ENCODE results near the gene CNTNAP2. TPM values are rescaled to one million over a fixed set of nuclear protein-coding genes. Genes with fewer than 3 reads are reported as not detected.

CNTNAP2 gene
- total and polyA plus RNA-seq, 3 experiments from 2014 or later, result not detected

DNA sequence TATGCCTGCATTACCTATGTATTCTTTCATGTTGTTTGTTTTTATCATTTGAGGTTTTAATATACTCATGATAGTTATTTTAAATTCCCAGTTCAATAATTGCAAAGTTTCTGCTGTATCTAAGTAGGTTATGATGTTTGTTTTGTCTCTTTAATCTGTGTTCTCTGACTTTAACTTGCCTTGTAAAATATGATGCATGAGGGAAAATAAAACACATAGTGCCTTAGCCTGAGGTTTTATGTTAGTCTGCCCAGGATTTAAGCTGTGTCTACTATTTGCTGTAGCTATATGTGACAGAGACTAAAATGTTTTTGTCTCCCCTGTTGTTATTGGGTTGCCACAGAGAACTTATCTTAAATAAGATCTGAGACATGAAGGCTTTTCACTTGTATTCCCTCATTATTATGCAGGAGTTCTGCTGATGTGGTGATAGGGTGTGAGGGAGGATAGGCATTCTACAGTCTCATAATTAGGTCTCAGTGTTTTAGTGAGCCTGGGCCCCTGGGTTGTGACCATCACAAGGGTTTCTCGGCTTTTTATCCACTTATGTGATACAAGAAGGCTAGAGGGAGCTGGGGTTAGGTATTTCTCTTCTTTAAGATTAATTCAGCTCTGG, 582.5 kb downstream of the CNTNAP2 start:
- no peak overlapping the region for H3K4me3 Mint-ChIP-seq
- no peak for DNase-seq
- peaks cover 0 to 16% (median 9%) of the 10 kb centered on the region in 5 donors for H3K9me3 Mint-ChIP-seq
- Histone ChIP-seq H3K27ac (ENCODE audit: low read depth, low read length) (no peak overlapping the region), H3K36me3 (ENCODE audit: insufficient read depth, low read length) (no peaks in the 10 kb centered on the region), H3K4me3 (ENCODE audit: low read length) (no peak overlapping the region), H3K9me3 (ENCODE audit: low read length) (no peaks in the 10 kb centered on the region), H3K4me1 (ENCODE audit: insufficient read depth, low read length) (no peaks in the 10 kb centered on the region), H3K27me3 (ENCODE audit: insufficient read depth, low read length, poor library complexity, severe bottlenecking) (no peaks in the 10 kb centered on the region)
- no peaks in the 10 kb centered on the region for H3K36me3 Mint-ChIP-seq
- no peaks in the 10 kb centered on the region for H3K27me3 Mint-ChIP-seq
- H3K4me1 Mint-ChIP-seq, result no peaks in the 10 kb centered on the region
- CTCF ChIA-PET, result no interaction called here
- POLR2A ChIA-PET, result no interaction called here
- no peak overlapping the region for H3K27ac Mint-ChIP-seq

- no peaks in the 10 kb centered on the region for H3K4me1 ChIP-seq (ENCODE audit: insufficient read depth, low read length)
- DNase-seq, result no peak
- H3K9me3 ChIP-seq (ENCODE audit: low read length), result no peaks in the 10 kb centered on the region
- H3K27me3 ChIP-seq (ENCODE audit: insufficient read depth, low read length, poor library complexity, severe bottlenecking), result no peaks in the 10 kb centered on the region
- no peaks in the 10 kb centered on the region for H3K36me3 ChIP-seq (ENCODE audit: insufficient read depth, low read length)
- no peak overlapping the region for H3K27ac ChIP-seq (ENCODE audit: low read depth, low read length)
- H3K27me3 Mint-ChIP-seq, result no peaks in the 10 kb centered on the region
- H3K9me3 Mint-ChIP-seq, result peaks cover 1 to 16% (median 9%) of the 10 kb centered on the region in 5 donors
- no peak overlapping the region for H3K4me3 ChIP-seq (ENCODE audit: low read length)
- ChIA-PET POLR2A (no interaction called here), CTCF (no interaction called here)
- no peaks in the 10 kb centered on the region for H3K4me1 Mint-ChIP-seq
- H3K4me3 Mint-ChIP-seq, result no peak overlapping the region
- H3K27ac Mint-ChIP-seq, result no peak overlapping the region
- H3K36me3 Mint-ChIP-seq, result no peaks in the 10 kb centered on the region
These were observed 583.5 kb downstream of the CNTNAP2 start for GRCh38 chr7:146700015-146700560.

DNA sequence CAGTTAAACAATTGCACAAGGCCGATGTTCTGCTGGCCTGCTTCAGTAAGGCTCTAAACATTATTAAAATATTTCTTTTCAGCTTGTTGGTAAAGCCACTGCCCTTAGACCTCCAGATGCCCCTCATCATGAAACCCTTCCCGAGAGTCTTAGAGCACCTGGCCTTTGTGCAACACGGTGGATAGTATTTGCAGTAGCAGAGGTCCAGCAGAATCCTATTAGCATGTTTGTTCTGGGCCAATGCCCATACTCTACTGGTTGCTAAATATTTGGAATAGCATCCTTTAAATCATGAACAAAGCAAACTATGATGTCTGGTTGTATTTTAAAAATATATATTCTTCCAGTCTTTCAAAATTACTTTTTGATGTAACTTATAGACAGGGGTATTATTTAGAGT, 584.6 kb downstream of the CNTNAP2 start:
- Histone ChIP-seq H3K9me3 (ENCODE audit: low read length) (no peaks in the 10 kb centered on the region), H3K36me3 (ENCODE audit: insufficient read depth, low read length) (no peaks in the 10 kb centered on the region), H3K4me1 (ENCODE audit: insufficient read depth, low read length) (no peaks in the 10 kb centered on the region), H3K4me3 (ENCODE audit: low read length) (no peak overlapping the region), H3K27ac (ENCODE audit: low read depth, low read length) (no peak overlapping the region), H3K27me3 (ENCODE audit: insufficient read depth, low read length, poor library complexity, severe bottlenecking) (no peaks in the 10 kb centered on the region)
- POLR2A ChIA-PET, result no interaction called here
- no peaks in the 10 kb centered on the region for H3K36me3 Mint-ChIP-seq
- H3K27me3 Mint-ChIP-seq, result no peaks in the 10 kb centered on the region
- H3K27ac Mint-ChIP-seq, result no peak overlapping the region
- CTCF ChIA-PET, result no interaction called here
- DNase-seq, result no peak
- no peak overlapping the region for H3K4me3 Mint-ChIP-seq
- H3K4me1 Mint-ChIP-seq, result no peaks in the 10 kb centered on the region
- H3K9me3 Mint-ChIP-seq, result peaks cover 2 to 19% (median 12%) of the 10 kb centered on the region in 5 donors

DNA sequence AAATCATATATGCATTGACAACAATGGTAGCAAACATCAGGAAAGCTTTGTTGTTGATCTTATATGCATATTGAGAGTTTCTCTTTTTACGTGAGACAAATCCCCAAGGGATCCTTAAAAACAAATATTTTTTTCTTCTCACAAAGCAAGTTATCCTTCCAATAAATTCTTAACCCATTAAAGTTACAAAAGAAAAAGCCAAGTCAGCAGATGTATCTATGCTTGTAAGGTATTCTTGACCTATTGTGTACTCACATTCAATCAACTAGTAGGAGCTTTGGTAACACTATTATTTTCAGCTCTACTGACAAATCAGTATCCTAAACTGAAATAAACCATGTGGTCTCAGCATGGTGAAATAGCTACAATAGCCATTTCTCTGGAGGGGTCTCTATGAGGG, 586.3 kb downstream of the CNTNAP2 start:
- Mint-ChIP-seq H3K27me3 (no peaks in the 10 kb centered on the region), H3K9me3 (peaks cover 2 to 30% (median 13%) of the 10 kb centered on the region in 5 donors), H3K4me1 (no peaks in the 10 kb centered on the region), H3K4me3 (no peak overlapping the region), H3K27ac (no peak overlapping the region), H3K36me3 (no peaks in the 10 kb centered on the region)
- ChIA-PET POLR2A (no interaction called here), CTCF (no interaction called here)
- no peak for DNase-seq
- Histone ChIP-seq H3K27me3 (ENCODE audit: insufficient read depth, low read length, poor library complexity, severe bottlenecking) (no peaks in the 10 kb centered on the region), H3K4me1 (ENCODE audit: insufficient read depth, low read length) (no peaks in the 10 kb centered on the region), H3K27ac (ENCODE audit: low read depth, low read length) (no peak overlapping the region), H3K9me3 (ENCODE audit: low read length) (no peaks in the 10 kb centered on the region), H3K4me3 (ENCODE audit: low read length) (no peak overlapping the region), H3K36me3 (ENCODE audit: insufficient read depth, low read length) (no peaks in the 10 kb centered on the region)

DNA sequence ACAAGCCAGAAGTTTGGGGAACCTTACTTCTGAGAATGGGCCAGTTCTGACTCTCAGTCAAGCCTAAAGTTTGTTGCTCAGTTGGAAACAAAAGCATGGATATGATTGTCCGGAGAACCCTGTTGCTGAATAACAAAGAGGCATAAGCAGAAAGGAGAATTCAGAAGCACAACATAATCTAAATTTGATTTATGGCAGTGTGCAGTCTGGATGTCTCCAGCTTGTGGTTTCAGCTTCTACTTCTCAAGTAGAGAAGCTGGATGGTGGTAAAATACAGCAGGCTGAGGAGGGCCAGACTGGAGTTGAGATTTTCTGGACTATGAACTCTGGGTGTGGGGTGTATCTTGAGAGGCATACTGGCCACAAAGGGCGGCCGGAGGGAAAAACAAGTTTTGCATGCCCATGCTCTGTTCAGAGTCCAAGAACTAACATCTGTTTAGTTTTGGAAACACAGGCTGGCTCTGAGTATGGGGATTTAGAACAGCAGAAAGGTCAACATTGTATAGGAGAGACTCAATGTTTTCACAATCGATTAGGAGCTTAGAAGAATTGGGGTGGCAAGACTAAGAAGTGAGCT, 592.9 kb downstream of the CNTNAP2 start:
- DNase-seq, result no peak
- no peaks in the 10 kb centered on the region for H3K36me3 Mint-ChIP-seq
- H3K4me1 Mint-ChIP-seq, result no peaks in the 10 kb centered on the region
- Histone ChIP-seq H3K27ac (ENCODE audit: low read depth, low read length) (no peak overlapping the region), H3K4me1 (ENCODE audit: insufficient read depth, low read length) (no peaks in the 10 kb centered on the region), H3K36me3 (ENCODE audit: insufficient read depth, low read length) (no peaks in the 10 kb centered on the region), H3K4me3 (ENCODE audit: low read length) (no peak overlapping the region), H3K9me3 (ENCODE audit: low read length) (no peaks in the 10 kb centered on the region), H3K27me3 (ENCODE audit: insufficient read depth, low read length, poor library complexity, severe bottlenecking) (no peaks in the 10 kb centered on the region)
- H3K4me3 Mint-ChIP-seq, result no peak overlapping the region
- no peak overlapping the region for H3K27ac Mint-ChIP-seq
- no peaks in the 10 kb centered on the region for H3K27me3 Mint-ChIP-seq
- POLR2A ChIA-PET, result no interaction called here
- CTCF ChIA-PET, result no interaction called here
- H3K9me3 Mint-ChIP-seq, result peaks cover 9 to 30% (median 14%) of the 10 kb centered on the region in 5 donors

- Histone ChIP-seq H3K36me3 (ENCODE audit: insufficient read depth, low read length) (no peaks in the 10 kb centered on the region), H3K9me3 (ENCODE audit: low read length) (no peaks in the 10 kb centered on the region), H3K4me1 (ENCODE audit: insufficient read depth, low read length) (no peaks in the 10 kb centered on the region), H3K27me3 (ENCODE audit: insufficient read depth, low read length, poor library complexity, severe bottlenecking) (no peaks in the 10 kb centered on the region), H3K4me3 (ENCODE audit: low read length) (no peak overlapping the region), H3K27ac (ENCODE audit: low read depth, low read length) (no peak overlapping the region)
- no peak for DNase-seq
- Mint-ChIP-seq H3K4me3 (no peak overlapping the region), H3K36me3 (no peaks in the 10 kb centered on the region), H3K27me3 (no peaks in the 10 kb centered on the region), H3K27ac (no peak overlapping the region), H3K9me3 (peaks cover 4 to 16% (median 9%) of the 10 kb centered on the region in 5 donors), H3K4me1 (no peaks in the 10 kb centered on the region)
- ChIA-PET POLR2A (no interaction called here), CTCF (no interaction called here)
These were observed 596.6 kb downstream of the CNTNAP2 start for GRCh38 chr7:146713205-146713604.

- Histone ChIP-seq H3K4me3 (ENCODE audit: low read length) (no peak overlapping the region), H3K27me3 (ENCODE audit: insufficient read depth, low read length, poor library complexity, severe bottlenecking) (no peaks in the 10 kb centered on the region), H3K4me1 (ENCODE audit: insufficient read depth, low read length) (no peaks in the 10 kb centered on the region), H3K9me3 (ENCODE audit: low read length) (no peaks in the 10 kb centered on the region), H3K27ac (ENCODE audit: low read depth, low read length) (no peak overlapping the region), H3K36me3 (ENCODE audit: insufficient read depth, low read length) (no peaks in the 10 kb centered on the region)
- ChIA-PET CTCF (no interaction called here), POLR2A (no interaction called here)
- Mint-ChIP-seq H3K27ac (no peak overlapping the region), H3K9me3 (peaks cover 6 to 15% (median 9%) of the 10 kb centered on the region in 5 donors), H3K4me3 (no peak overlapping the region), H3K27me3 (no peaks in the 10 kb centered on the region), H3K36me3 (no peaks in the 10 kb centered on the region), H3K4me1 (no peaks in the 10 kb centered on the region)
- no peak for DNase-seq
These were observed 597.3 kb downstream of the CNTNAP2 start for GRCh38 chr7:146713934-146714333.

DNA sequence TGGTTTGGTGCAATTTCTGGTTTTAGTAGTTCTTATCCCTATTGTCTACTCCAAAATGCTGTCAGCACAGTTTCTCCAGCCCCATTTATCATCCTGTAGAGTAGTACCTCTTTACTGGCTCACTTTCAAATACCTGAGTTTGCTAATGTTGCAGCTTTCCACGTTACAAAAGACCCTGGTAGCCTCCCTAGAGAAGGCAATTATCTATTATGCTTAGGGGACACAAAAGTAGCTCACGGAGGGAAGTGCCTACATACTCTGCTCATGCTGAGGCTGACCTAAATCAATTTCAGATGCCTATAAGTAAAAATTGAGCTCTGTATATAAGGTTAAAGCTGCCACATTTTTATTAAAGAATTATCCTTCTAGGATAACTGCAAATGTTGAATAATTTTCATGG, 603.6 kb downstream of the CNTNAP2 start:
- Histone ChIP-seq H3K36me3 (ENCODE audit: insufficient read depth, low read length) (no peaks in the 10 kb centered on the region), H3K27ac (ENCODE audit: low read depth, low read length) (no peak overlapping the region), H3K4me1 (ENCODE audit: insufficient read depth, low read length) (no peaks in the 10 kb centered on the region), H3K9me3 (ENCODE audit: low read length) (no peaks in the 10 kb centered on the region), H3K27me3 (ENCODE audit: insufficient read depth, low read length, poor library complexity, severe bottlenecking) (no peaks in the 10 kb centered on the region), H3K4me3 (ENCODE audit: low read length) (no peak overlapping the region)
- no peak for DNase-seq
- no peaks in the 10 kb centered on the region for H3K27me3 Mint-ChIP-seq
- no peaks in the 10 kb centered on the region for H3K36me3 Mint-ChIP-seq
- H3K4me3 Mint-ChIP-seq, result no peak overlapping the region
- H3K9me3 Mint-ChIP-seq, result peaks cover 0 to 14% (median 10%) of the 10 kb centered on the region in 5 donors
- H3K27ac Mint-ChIP-seq, result no peak overlapping the region
- ChIA-PET POLR2A (no interaction called here), CTCF (no interaction called here)
- H3K4me1 Mint-ChIP-seq, result no peaks in the 10 kb centered on the region

All from CD8-positive, alpha-beta memory T cell (primary cell).